Mesothelial cell of epicardium (in vitro differentiated cells): ENCODE data around the gene MSRB3. TPM values are rescaled to one million over a fixed set of nuclear protein-coding genes. Genes with fewer than 3 reads are reported as not detected.

Source experiments
- DNase-seq, 2 experiments: peaks; one replicate each; pipeline ENCODE4 v3.0.0; 2021; ENCODE audit warnings: low spot score in 2 of 2; ENCODE audit not compliant: unreplicated experiment in 2 of 2
- H3K27ac Mint-ChIP-seq: 2 replicates; pipeline ENCODE4 v1.8.0; 2021; ENCODE audit warnings: mixed read lengths
- H3K27me3 Mint-ChIP-seq: 2 replicates; pipeline ENCODE4 v1.8.0; 2021; ENCODE audit warnings: low read depth, mixed read lengths
- H3K36me3 Mint-ChIP-seq: 2 replicates; pipeline ENCODE4 v1.8.0; 2021; ENCODE audit warnings: mixed read lengths
- H3K4me1 Mint-ChIP-seq: 2 replicates; pipeline ENCODE4 v1.8.0; 2021; ENCODE audit warnings: mixed read lengths
- H3K4me3 Mint-ChIP-seq: 2 replicates; pipeline ENCODE4 v1.8.0; 2021; ENCODE audit warnings: mild to moderate bottlenecking, moderate library complexity, mixed read lengths
- H3K9me3 Mint-ChIP-seq: 2 replicates; pipeline ENCODE4 v1.8.0; 2021; ENCODE audit warnings: mixed read lengths
- total RNA-seq: library from RNA; stranded (reverse); gene quantifications from 3 replicates; pipeline ENCODE4 v1.2.1, GENCODE V29; 2021
- TF ChIP-seq, protein P1 (sequence below): fragments of 200-600 bp; sonication (generic); IDR thresholded peaks from one replicate; pipeline ENCODE4 v1.5.0; 2021; ENCODE audit warnings: antibody characterized with exemption; ENCODE audit not compliant: unreplicated experiment

Gene MSRB3
- total RNA-seq, 1 donor from 2014 or later = 20.4 TPM

DNA sequence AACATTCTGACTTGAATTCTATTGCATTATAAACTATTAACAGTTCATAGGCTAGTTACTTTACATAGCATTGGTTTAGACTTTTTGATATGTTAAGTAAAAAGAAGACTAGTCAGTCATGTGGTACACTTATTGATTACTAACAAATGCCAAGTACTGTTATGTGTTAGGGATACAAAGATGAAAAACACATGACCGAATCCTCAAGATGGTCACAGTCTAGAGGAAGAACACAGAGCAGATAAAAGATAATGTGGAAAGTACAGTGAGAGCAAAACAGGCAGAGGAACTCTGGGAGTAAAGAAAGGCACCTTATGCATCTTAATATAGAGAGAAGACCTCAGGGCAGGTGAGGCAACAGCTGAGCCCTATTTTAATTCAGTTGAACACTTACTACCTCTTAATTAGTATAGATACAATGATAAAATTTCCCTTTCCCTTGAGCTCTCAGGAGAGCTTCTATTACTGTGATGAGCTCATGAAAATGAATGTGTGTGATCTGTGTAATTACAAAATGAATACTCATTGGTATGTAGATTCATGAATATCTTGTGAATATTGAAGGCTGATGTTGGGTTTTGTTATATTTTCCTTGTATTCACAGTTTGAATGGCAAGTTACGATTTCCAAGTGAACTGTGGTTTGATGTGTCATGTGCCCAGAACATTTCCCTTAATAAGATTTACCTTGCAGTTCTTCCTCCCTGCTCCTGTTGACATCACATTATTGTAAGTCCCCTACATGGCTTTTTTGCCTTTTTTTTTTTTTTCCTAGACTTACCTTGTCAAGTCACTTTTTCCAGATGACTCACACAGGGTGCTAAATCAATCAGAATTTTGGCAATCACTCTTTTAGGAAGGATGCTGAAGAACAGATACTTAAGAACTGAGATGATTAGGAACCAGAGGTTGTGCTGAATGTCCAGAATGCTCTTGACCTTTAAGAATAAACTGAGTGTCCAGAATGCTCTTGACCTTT is 29.5 kb upstream of the MSRB3 start:
- DNase-seq = no peak
- TF ChIP-seq, protein P1, sequence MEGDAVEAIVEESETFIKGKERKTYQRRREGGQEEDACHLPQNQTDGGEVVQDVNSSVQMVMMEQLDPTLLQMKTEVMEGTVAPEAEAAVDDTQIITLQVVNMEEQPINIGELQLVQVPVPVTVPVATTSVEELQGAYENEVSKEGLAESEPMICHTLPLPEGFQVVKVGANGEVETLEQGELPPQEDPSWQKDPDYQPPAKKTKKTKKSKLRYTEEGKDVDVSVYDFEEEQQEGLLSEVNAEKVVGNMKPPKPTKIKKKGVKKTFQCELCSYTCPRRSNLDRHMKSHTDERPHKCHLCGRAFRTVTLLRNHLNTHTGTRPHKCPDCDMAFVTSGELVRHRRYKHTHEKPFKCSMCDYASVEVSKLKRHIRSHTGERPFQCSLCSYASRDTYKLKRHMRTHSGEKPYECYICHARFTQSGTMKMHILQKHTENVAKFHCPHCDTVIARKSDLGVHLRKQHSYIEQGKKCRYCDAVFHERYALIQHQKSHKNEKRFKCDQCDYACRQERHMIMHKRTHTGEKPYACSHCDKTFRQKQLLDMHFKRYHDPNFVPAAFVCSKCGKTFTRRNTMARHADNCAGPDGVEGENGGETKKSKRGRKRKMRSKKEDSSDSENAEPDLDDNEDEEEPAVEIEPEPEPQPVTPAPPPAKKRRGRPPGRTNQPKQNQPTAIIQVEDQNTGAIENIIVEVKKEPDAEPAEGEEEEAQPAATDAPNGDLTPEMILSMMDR = no peak
- H3K36me3 Mint-ChIP-seq = peaks cover 14% of the 10 kb centered on the region
- no peaks in the 10 kb centered on the region for H3K9me3 Mint-ChIP-seq
- H3K4me3 Mint-ChIP-seq = no peak overlapping the region
- H3K4me1 Mint-ChIP-seq = no peaks in the 10 kb centered on the region
- no peaks in the 10 kb centered on the region for H3K27me3 Mint-ChIP-seq
- no peak overlapping the region for H3K27ac Mint-ChIP-seq

DNA sequence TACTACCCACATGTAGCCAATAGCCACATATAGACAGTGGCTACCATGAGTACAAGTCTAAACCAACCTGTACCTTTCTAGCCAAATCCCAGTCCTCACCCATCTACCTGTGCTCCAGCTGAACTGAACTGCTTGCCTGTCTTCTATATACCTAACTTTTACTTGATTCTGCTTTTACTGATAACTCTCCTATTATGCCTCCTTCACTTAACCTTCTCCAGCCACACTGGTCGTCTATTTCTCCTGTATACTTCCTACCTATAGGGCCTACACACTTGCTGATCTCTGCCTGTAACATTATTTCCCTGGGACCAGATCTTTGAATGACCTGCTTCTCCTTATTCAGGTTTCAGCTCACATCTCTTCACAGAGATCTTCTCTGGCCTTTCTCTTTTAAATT is 26.0 kb upstream of the MSRB3 start:
- Mint-ChIP-seq H3K4me3 (no peak overlapping the region), H3K9me3 (peaks cover 8% of the 10 kb centered on the region), H3K27ac (no peak overlapping the region), H3K36me3 (peaks cover 7% of the 10 kb centered on the region), H3K27me3 (no peaks in the 10 kb centered on the region), H3K4me1 (no peaks in the 10 kb centered on the region)
- TF ChIP-seq, protein P1 = no peak
- no peak for DNase-seq

DNA sequence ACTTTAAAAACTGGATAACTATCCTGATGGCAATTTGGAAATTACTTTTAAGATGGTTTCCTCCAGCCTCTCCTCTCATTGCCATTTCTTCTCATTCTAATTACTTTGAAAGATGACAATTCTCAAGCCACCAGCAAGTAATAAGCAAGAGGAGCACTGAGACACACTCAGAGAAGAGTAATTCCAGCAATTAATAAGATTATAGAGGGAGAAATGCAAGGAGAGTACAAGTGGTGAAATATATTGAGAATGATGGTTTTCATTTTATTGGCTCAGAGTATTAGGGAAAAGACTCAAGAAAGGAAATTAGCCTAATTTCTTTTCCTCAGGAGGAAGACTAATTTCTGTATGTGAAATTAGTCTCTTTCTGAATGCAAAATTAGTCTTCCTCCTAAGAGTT is 20.5 kb upstream of the MSRB3 start:
- Mint-ChIP-seq H3K4me3 (no peak overlapping the region), H3K36me3 (no peaks in the 10 kb centered on the region), H3K9me3 (peaks cover 17% of the 10 kb centered on the region), H3K27ac (no peak overlapping the region), H3K27me3 (no peaks in the 10 kb centered on the region), H3K4me1 (no peaks in the 10 kb centered on the region)
- DNase-seq = no peak
- TF ChIP-seq, protein P1 = no peak

DNA sequence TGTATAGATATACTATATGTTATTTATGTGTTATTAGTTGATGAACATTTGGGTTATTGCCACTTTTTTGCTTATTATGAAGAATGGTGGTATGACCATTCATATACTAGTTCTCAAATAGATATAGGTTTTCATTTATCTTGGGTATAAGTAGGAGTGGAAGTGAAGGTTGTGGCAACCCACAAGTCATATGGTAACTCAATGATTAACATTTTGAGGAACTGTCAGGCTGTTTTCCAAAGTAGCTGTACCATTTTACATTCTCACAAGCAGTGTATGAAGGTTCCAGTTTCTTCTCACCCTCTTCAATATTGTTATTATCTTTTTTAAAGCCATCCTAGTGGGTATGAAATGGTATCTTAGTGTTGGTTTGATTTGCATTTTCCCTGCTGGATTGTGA is 19.0 kb upstream of the MSRB3 start:
- TF ChIP-seq, protein P1 = no peak
- no peak for DNase-seq
- H3K27me3 Mint-ChIP-seq = no peaks in the 10 kb centered on the region
- H3K4me1 Mint-ChIP-seq = no peaks in the 10 kb centered on the region
- no peak overlapping the region for H3K4me3 Mint-ChIP-seq
- no peaks in the 10 kb centered on the region for H3K36me3 Mint-ChIP-seq
- peaks cover 19% of the 10 kb centered on the region for H3K9me3 Mint-ChIP-seq
- H3K27ac Mint-ChIP-seq = no peak overlapping the region

DNA sequence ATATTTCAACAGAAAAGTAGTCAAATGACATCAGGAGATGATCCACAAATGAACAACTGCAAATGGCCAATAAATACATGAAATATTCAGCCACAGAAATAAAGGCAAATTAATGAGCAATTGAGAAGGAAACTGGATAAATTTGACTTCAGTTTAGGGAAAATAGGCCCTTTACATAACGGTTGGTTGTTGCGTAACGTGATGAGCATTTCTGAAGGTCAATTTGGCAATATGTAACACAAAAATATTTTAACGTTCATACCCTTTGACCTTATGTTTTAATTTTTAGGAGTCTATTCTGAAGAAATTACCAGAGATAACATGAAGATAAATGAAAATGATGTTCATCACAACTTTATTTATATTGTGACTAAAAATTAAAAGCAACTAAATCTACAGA is 14.7 kb upstream of the MSRB3 start:
- TF ChIP-seq, protein P1 = no peak
- DNase-seq = no peak
- H3K27me3 Mint-ChIP-seq = no peaks in the 10 kb centered on the region
- H3K27ac Mint-ChIP-seq = no peak overlapping the region
- H3K4me1 Mint-ChIP-seq = peaks cover 2% of the 10 kb centered on the region
- H3K4me3 Mint-ChIP-seq = no peak overlapping the region
- H3K36me3 Mint-ChIP-seq = no peaks in the 10 kb centered on the region
- peaks cover 16% of the 10 kb centered on the region for H3K9me3 Mint-ChIP-seq
